K562 (cell line): ENCODE results near the gene ORMDL3.
"Not testable (repeated sequence)": the region's sequence is repeated elsewhere in the genome, so short reads cannot be mapped to it uniquely, and the experiment has no call there.

Experiments
- BACH1 ChIP-seq: fragments of 200-800 bp; sonication (Bioruptor generic); IDR thresholded peaks from 2 replicates; pipeline ENCODE4 v1.6.1; 2016; ENCODE audit warnings: missing genetic modification characterization, missing compliant biosample characterization
- EZH2 ChIP-seq: IDR thresholded peaks from 2 replicates; pipeline ENCODE4 v1.6.1; 2012; ENCODE audit warnings: low read depth, mild to moderate bottlenecking, inconsistent platforms, low read length, borderline replicate concordance
- LARP7 ChIP-seq: fragments of 450-650 bp; IDR thresholded peaks from 2 replicates; pipeline ENCODE4 v1.6.1; 2016
- LCOR ChIP-seq: sonication (generic); formaldehyde crosslinking; IDR thresholded peaks from 2 replicates; pipeline ENCODE4 v1.8.0; 2022; ENCODE audit warnings: mild to moderate bottlenecking, missing genetic modification reagents
- POLR2AphosphoS5 ChIP-seq: IDR thresholded peaks from 2 replicates; pipeline ENCODE4 v1.6.1; 2011; ENCODE audit warnings: mild to moderate bottlenecking, low read depth, low read length, moderate library complexity; ENCODE audit not compliant: control insufficient read depth, insufficient read depth
- POLR3A ChIP-seq: IDR thresholded peaks from 2 replicates; pipeline ENCODE4 v1.6.1; 2011; ENCODE audit warnings: borderline replicate concordance, mild to moderate bottlenecking, moderate library complexity; ENCODE audit not compliant: insufficient read length, insufficient read depth; ENCODE audit errors: extremely low read depth
- RB1 ChIP-seq: fragments of 450-650 bp; IDR thresholded peaks from 2 replicates; pipeline ENCODE4 v1.6.1; 2017; ENCODE audit warnings: low read depth, mild to moderate bottlenecking
- SREBF1 ChIP-seq: fragments of 150-350 bp; IDR thresholded peaks from 2 replicates; pipeline ENCODE4 v1.6.1; 2014; ENCODE audit warnings: antibody characterized with exemption, low read depth, low read length, borderline replicate concordance
- ZNF12 ChIP-seq: sonication (generic); formaldehyde crosslinking; IDR thresholded peaks from 2 replicates; pipeline ENCODE4 v1.4.0; 2020; ENCODE audit warnings: mild to moderate bottlenecking, missing genetic modification reagents
- TF ChIP-seq, protein P1 (sequence below): sonication (generic); formaldehyde crosslinking; IDR thresholded peaks from 2 replicates; pipeline ENCODE4 v1.9.0; 2022; ENCODE audit warnings: mild to moderate bottlenecking, missing genetic modification reagents
- TF ChIP-seq, protein P2 (sequence below), 2 experiments: fragments of 150-350 bp in 1 of 2; IDR thresholded peaks; 2 replicates each; pipeline ENCODE4 v1.6.1; 2012 to 2016; ENCODE audit warnings: low read depth in 2 of 2, low read length in 2 of 2, mild to moderate bottlenecking in 1 of 2, moderate library complexity in 1 of 2
- TF ChIP-seq, protein P3 (sequence below): fragments of 250-450 bp; sonication (Bioruptor Pico); IDR thresholded peaks from 2 replicates; pipeline ENCODE4 v1.5.0; 2020; ENCODE audit warnings: mild to moderate bottlenecking
- TF ChIP-seq, protein P4 (sequence below), 3 experiments: IDR thresholded peaks in 2 of 3; conservative IDR thresholded peaks in 1 of 3; 2 replicates each; pipeline ENCODE4 v1.5.1; 2011 to 2012; ENCODE audit warnings: low read length in 3 of 3, mild to moderate bottlenecking in 3 of 3, control low read depth in 2 of 3, improper control_type of control experiment in 1 of 3, inconsistent platforms in 1 of 3, low read depth in 1 of 3, mixed read lengths in 1 of 3, moderate library complexity in 1 of 3; ENCODE audit not compliant: insufficient read depth in 2 of 3

DNA sequence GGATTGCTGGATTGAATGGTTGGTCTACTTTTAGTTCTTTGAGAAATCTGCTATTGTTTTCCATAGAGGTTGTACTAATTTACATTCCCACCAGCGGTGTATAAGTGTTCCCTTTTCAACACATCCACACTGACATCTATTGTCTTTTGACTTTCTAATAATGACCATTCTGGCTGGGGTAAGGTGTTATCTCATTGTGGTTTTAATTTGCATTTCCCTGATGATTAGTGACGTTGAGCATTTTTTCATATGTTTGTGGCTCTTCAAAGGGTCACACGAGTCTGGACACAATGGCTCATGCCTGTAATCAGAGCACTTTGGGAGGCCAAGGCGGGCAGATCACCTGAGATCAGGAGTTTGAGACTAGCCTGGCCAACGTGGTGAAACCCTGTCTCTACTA is 41.3 kb downstream of the ORMDL3 start:
- TF ChIP-seq POLR2AphosphoS5; EZH2; POLR3A; LCOR (CRISPR knock-in tag); BACH1 (tag); LARP7; SREBF1; ZNF12 (CRISPR knock-in tag); RB1: not testable (repeated sequence)
- TF ChIP-seq, protein P1, sequence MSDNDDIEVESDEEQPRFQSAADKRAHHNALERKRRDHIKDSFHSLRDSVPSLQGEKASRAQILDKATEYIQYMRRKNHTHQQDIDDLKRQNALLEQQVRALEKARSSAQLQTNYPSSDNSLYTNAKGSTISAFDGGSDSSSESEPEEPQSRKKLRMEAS (CRISPR knock-in tag), result not testable (repeated sequence)
- TF ChIP-seq, protein P2, sequence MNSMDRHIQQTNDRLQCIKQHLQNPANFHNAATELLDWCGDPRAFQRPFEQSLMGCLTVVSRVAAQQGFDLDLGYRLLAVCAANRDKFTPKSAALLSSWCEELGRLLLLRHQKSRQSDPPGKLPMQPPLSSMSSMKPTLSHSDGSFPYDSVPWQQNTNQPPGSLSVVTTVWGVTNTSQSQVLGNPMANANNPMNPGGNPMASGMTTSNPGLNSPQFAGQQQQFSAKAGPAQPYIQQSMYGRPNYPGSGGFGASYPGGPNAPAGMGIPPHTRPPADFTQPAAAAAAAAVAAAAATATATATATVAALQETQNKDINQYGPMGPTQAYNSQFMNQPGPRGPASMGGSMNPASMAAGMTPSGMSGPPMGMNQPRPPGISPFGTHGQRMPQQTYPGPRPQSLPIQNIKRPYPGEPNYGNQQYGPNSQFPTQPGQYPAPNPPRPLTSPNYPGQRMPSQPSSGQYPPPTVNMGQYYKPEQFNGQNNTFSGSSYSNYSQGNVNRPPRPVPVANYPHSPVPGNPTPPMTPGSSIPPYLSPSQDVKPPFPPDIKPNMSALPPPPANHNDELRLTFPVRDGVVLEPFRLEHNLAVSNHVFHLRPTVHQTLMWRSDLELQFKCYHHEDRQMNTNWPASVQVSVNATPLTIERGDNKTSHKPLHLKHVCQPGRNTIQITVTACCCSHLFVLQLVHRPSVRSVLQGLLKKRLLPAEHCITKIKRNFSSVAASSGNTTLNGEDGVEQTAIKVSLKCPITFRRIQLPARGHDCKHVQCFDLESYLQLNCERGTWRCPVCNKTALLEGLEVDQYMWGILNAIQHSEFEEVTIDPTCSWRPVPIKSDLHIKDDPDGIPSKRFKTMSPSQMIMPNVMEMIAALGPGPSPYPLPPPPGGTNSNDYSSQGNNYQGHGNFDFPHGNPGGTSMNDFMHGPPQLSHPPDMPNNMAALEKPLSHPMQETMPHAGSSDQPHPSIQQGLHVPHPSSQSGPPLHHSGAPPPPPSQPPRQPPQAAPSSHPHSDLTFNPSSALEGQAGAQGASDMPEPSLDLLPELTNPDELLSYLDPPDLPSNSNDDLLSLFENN (IDR thresholded peaks at IDR 0.05; ENCODE audit: low read depth in 2 of 2, low read length in 2 of 2), result not testable (repeated sequence)
- TF ChIP-seq, protein P3, sequence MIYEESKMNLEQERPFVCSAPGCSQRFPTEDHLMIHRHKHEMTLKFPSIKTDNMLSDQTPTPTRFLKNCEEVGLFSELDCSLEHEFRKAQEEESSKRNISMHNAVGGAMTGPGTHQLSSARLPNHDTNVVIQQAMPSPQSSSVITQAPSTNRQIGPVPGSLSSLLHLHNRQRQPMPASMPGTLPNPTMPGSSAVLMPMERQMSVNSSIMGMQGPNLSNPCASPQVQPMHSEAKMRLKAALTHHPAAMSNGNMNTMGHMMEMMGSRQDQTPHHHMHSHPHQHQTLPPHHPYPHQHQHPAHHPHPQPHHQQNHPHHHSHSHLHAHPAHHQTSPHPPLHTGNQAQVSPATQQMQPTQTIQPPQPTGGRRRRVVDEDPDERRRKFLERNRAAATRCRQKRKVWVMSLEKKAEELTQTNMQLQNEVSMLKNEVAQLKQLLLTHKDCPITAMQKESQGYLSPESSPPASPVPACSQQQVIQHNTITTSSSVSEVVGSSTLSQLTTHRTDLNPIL (CRISPR knock-in tag), result not testable (repeated sequence)
- TF ChIP-seq, protein P4, sequence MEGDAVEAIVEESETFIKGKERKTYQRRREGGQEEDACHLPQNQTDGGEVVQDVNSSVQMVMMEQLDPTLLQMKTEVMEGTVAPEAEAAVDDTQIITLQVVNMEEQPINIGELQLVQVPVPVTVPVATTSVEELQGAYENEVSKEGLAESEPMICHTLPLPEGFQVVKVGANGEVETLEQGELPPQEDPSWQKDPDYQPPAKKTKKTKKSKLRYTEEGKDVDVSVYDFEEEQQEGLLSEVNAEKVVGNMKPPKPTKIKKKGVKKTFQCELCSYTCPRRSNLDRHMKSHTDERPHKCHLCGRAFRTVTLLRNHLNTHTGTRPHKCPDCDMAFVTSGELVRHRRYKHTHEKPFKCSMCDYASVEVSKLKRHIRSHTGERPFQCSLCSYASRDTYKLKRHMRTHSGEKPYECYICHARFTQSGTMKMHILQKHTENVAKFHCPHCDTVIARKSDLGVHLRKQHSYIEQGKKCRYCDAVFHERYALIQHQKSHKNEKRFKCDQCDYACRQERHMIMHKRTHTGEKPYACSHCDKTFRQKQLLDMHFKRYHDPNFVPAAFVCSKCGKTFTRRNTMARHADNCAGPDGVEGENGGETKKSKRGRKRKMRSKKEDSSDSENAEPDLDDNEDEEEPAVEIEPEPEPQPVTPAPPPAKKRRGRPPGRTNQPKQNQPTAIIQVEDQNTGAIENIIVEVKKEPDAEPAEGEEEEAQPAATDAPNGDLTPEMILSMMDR (IDR thresholded peaks at IDR 0.05 in 2 of 3, conservative IDR thresholded peaks at IDR 0.05 in 1 of 3; ENCODE audit: insufficient read depth in 2 of 3, low read depth in 1 of 3, low read length in 3 of 3), result not testable (repeated sequence)
